Measurements from ENCODE around the gene EXOSC9. TPM values are rescaled to one million over a fixed set of nuclear protein-coding genes. Genes with fewer than 3 reads are reported as not detected.

Gene EXOSC9
- total and polyA plus RNA-seq, 2 of the 8 experiments (the other 6 are each of a cell fraction or from before 2014, with no cell fraction given): 33.2 to 54.9 TPM

DNA sequence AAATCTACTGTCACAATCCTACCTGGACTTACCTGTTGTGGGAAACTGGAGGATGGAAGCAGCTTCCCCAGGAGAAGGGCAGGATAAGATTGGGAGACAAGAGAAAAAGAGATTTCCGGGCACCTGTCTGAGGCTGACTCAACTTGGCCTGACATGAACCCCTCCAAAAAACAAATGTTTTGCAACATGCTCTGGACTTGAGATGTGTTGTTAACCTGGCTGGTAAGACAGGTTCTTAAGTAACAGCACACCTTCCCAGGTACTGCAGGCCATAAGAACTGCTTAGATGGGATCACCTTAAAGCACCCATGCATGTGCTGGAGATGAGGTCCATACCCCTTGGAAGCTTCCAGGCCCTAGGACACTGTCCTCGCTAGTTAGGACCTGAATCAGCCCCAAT lies 31.8 kb upstream of the EXOSC9 start:
- no peak overlapping the region for H3K4ac ChIP-seq (replicated peaks; ENCODE audit: insufficient read length, low read depth, low read length)
- H4K5ac ChIP-seq (ENCODE audit: insufficient read length, low read depth, low read length): no peak overlapping the region
- H2BK5ac ChIP-seq (ENCODE audit: low read depth, low read length): no peak overlapping the region
- no peaks in the 10 kb centered on the region for H3K9me3 ChIP-seq (ENCODE audit: insufficient read depth in 2 of 2, low read depth in 1 of 2, low read length in 1 of 2)
- no peak overlapping the region for H3K4me3 ChIP-seq (ENCODE audit: extremely low read depth in 1 of 4, insufficient read depth in 2 of 4, low read depth in 3 of 4, low read length in 4 of 4)
- H2AFZ ChIP-seq (ENCODE audit: low read length): no peak overlapping the region
- no peak overlapping the region for H2BK120ac ChIP-seq (replicated peaks; ENCODE audit: low read depth, low read length)
- no peak for FAIRE-seq
- no peak overlapping the region for H2AK5ac ChIP-seq (ENCODE audit: low read depth, low read length)
- H3K18ac ChIP-seq (ENCODE audit: extremely low read depth, low read length): no peak overlapping the region
- 89% methylated on average over 2 of the region's 2 CpGs; no CpG with 5 or more reads in 1 of the 2 experiments for WGBS, 2 experiments (ENCODE audit: extremely low coverage in 1 of 2, insufficient coverage in 1 of 2, insufficient read length in 1 of 2, insufficient replicate concordance in 2 of 2, low coverage in 1 of 2, low lambda C conversion rate in 2 of 2, missing lambda C conversion rate in 1 of 2)
- peaks cover 0 to 9% (median 7%) of the 10 kb centered on the region in 4 experiments; a peak in 3 of 7 replicates for H3K4me1 ChIP-seq (replicated peaks in 1 of 4; ENCODE audit: control insufficient read depth in 3 of 4, insufficient read depth in 4 of 4, low read length in 3 of 4)
- ChIA-PET CTCF (ENCODE audit: partially characterized antibody) (interaction anchor here (0.6 kb wide), 1 partner anchor 211 kb away, joined by 3 read pairs; no protein-coding TSS in a partner anchor), POLR2A (ENCODE audit: partially characterized antibody) (interaction anchor here (0.9 to 1.0 kb wide), 2 partner anchors 32 to 45 kb away, joined by 3 read pairs; partner anchors contain the start of gene EXOSC9)
- DNase-seq (ENCODE audit: low read depth in 1 of 2, low spot score in 2 of 2): no peak
- H3K36me3 ChIP-seq (ENCODE audit: control insufficient read depth in 2 of 4, insufficient read depth in 4 of 4, low read length in 3 of 4): no peaks in the 10 kb centered on the region
- peaks cover 9 to 30% (median 24%) of the 10 kb centered on the region in 4 experiments for H3K27me3 ChIP-seq (replicated peaks in 1 of 4; ENCODE audit: control insufficient read depth in 3 of 4, extremely low read depth in 1 of 4, insufficient read depth in 3 of 4, low read length in 3 of 4)
- H3K56ac ChIP-seq (replicated peaks; ENCODE audit: insufficient read length, low read depth, low read length): no peak overlapping the region
- H4K8ac ChIP-seq (ENCODE audit: extremely low read depth, insufficient read depth, low read length): no peak overlapping the region
- H3K79me1 ChIP-seq (ENCODE audit: low read depth, low read length): no peaks in the 10 kb centered on the region
- H3K9ac ChIP-seq (replicated peaks in 1 of 4; ENCODE audit: extremely low read depth in 1 of 4, low read depth in 3 of 4, low read length in 3 of 4): no peak overlapping the region
- H4K20me1 ChIP-seq (replicated peaks in 1 of 2; ENCODE audit: control insufficient read depth in 1 of 2, insufficient read depth in 2 of 2, low read length in 2 of 2): no peaks in the 10 kb centered on the region
- TF ChIP-seq, protein P1, sequence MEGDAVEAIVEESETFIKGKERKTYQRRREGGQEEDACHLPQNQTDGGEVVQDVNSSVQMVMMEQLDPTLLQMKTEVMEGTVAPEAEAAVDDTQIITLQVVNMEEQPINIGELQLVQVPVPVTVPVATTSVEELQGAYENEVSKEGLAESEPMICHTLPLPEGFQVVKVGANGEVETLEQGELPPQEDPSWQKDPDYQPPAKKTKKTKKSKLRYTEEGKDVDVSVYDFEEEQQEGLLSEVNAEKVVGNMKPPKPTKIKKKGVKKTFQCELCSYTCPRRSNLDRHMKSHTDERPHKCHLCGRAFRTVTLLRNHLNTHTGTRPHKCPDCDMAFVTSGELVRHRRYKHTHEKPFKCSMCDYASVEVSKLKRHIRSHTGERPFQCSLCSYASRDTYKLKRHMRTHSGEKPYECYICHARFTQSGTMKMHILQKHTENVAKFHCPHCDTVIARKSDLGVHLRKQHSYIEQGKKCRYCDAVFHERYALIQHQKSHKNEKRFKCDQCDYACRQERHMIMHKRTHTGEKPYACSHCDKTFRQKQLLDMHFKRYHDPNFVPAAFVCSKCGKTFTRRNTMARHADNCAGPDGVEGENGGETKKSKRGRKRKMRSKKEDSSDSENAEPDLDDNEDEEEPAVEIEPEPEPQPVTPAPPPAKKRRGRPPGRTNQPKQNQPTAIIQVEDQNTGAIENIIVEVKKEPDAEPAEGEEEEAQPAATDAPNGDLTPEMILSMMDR (IDR thresholded peaks at IDR 0.05; ENCODE audit: control extremely low read depth in 1 of 3, insufficient read depth in 1 of 3, low read depth in 1 of 3, low read length in 3 of 3): no peak
- TF ChIP-seq SP1 (IDR thresholded peaks at IDR 0.05; ENCODE audit: low read depth, low read length) (no peak), CREB1 (IDR thresholded peaks at IDR 0.05) (no peak), JUN (IDR thresholded peaks at IDR 0.05; ENCODE audit: low read depth, low read length) (no peak), TBP (IDR thresholded peaks at IDR 0.05; ENCODE audit: low read depth, low read length) (no peak), NRF1 (IDR thresholded peaks at IDR 0.05; ENCODE audit: low read depth, low read length) (no peak), MAFK (IDR thresholded peaks at IDR 0.05; ENCODE audit: low read depth, low read length) (no peak), CBX8 (IDR thresholded peaks at IDR 0.05; ENCODE audit: borderline replicate concordance, low read depth, low read length) (no peak), TAF1 (IDR thresholded peaks at IDR 0.05; ENCODE audit: low read depth, low read length) (no peak), RFX5 (IDR thresholded peaks at IDR 0.05; ENCODE audit: borderline replicate concordance, low read depth, low read length) (no peak), NANOG (IDR thresholded peaks at IDR 0.05; ENCODE audit: insufficient read depth, low read depth, low read length, poor library complexity, severe bottlenecking) (no peak), POLR2A (IDR thresholded peaks at IDR 0.05; ENCODE audit: control extremely low read depth in 1 of 2, low read depth in 2 of 2, low read length in 2 of 2) (no peak), EGR1 (IDR thresholded peaks at IDR 0.05; ENCODE audit: borderline replicate concordance, low read depth, low read length) (no peak)
- H3K4me2 ChIP-seq (ENCODE audit: insufficient read depth in 1 of 2, low read depth in 2 of 2, low read length in 2 of 2): no peak overlapping the region
- H2BK15ac ChIP-seq (ENCODE audit: low read length): no peak overlapping the region
- no peak overlapping the region for H2BK20ac ChIP-seq (ENCODE audit: low read length)
- H3K23ac ChIP-seq (ENCODE audit: insufficient read length): no peak overlapping the region
- no peaks in the 10 kb centered on the region for H3K79me2 ChIP-seq (ENCODE audit: control insufficient read depth in 1 of 2, insufficient read depth in 2 of 2, low read length in 2 of 2)
- peaks cover 9% of the 10 kb centered on the region for H3K23me2 ChIP-seq (ENCODE audit: low read depth, low read length)
- no peak overlapping the region for H3K14ac ChIP-seq (ENCODE audit: insufficient read length)
- no peak overlapping the region for H4K91ac ChIP-seq (replicated peaks; ENCODE audit: insufficient read length, low read length)
- H2BK12ac ChIP-seq (ENCODE audit: low read depth, low read length): no peak overlapping the region
- no peak overlapping the region for H3K27ac ChIP-seq (ENCODE audit: low read depth, low read length)

All from H1 (cell line).